ENCODE results near the gene MUC4.
"Not testable (repeated sequence)": the region's sequence is repeated elsewhere in the genome, so short reads cannot be mapped to it uniquely, and the experiment has no call there.

Gene MUC4

DNA sequence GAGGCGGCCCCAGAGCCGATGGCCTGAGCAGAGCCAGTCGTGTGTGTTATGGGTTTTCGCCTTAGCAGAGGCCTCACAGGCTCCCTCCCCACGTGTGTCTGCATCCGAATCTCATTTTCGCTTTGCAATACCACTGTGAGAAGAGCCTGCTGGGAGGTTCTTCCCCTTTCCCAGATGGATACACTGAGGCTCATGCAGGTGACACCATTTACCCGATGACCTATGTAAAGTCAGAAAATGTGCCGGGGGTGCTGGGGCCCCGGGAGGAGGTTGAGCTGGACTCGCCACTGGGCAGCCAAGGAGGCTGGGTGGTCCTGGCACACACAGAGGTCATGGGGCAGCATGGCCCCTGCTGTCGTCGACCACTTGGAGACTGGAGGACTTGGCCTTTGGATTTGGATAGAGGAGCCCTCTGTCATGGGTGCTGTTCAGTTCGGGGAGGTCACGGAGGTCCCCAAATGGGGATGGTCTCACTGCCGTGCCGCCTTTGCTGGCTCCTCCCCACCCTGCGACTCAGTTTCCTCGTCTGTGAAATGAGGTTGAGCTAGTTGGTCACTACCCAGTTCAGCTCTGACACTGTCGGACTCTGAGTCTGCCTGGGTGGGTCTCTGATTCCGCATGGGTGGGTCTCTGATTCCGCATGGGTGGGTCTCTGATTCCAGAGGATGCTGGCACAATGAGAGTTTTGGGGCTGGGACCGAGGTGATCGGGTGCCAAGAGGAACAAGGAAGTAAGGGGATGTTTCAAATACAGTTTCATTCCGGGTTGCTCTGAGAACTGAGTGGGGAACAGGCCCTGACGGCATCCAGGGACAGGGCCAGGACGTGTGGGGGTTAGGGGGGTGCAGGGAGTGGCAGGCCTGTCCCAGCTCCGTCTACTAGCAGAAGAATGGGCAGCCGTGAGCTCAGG lies 23.2 kb upstream of the MUC4 start:
- no peak overlapping the region for H3K27ac ChIP-seq
- TF ChIP-seq, protein P1, sequence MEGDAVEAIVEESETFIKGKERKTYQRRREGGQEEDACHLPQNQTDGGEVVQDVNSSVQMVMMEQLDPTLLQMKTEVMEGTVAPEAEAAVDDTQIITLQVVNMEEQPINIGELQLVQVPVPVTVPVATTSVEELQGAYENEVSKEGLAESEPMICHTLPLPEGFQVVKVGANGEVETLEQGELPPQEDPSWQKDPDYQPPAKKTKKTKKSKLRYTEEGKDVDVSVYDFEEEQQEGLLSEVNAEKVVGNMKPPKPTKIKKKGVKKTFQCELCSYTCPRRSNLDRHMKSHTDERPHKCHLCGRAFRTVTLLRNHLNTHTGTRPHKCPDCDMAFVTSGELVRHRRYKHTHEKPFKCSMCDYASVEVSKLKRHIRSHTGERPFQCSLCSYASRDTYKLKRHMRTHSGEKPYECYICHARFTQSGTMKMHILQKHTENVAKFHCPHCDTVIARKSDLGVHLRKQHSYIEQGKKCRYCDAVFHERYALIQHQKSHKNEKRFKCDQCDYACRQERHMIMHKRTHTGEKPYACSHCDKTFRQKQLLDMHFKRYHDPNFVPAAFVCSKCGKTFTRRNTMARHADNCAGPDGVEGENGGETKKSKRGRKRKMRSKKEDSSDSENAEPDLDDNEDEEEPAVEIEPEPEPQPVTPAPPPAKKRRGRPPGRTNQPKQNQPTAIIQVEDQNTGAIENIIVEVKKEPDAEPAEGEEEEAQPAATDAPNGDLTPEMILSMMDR (IDR thresholded peaks at IDR 0.05), result no peak
- TF ChIP-seq ZFX (IDR thresholded peaks at IDR 0.05; ENCODE audit: borderline replicate concordance), result no peak

DNA sequence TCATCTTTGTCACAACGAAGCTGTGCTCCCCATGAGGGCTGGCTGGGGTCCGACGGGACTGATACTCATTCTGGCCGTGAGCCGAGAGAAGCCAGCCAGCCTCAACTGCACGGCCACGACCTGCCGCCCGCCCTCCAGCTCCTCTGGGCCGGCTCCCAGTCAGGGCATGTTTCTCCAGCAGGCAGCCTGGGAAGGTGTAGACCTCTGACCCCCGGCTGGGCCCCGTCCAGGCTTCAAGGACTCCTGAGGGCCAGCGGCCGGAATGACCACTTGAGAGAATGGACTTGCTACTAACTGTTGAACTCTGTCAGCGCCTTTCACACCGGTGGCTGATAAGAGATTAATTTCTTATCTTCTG lies 18.1 kb upstream of the MUC4 start:
- H3K27ac ChIP-seq, result no peak overlapping the region
- TF ChIP-seq ZFX (IDR thresholded peaks at IDR 0.05; ENCODE audit: borderline replicate concordance), result no peak
- TF ChIP-seq, protein P1 (IDR thresholded peaks at IDR 0.05), result no peak

DNA sequence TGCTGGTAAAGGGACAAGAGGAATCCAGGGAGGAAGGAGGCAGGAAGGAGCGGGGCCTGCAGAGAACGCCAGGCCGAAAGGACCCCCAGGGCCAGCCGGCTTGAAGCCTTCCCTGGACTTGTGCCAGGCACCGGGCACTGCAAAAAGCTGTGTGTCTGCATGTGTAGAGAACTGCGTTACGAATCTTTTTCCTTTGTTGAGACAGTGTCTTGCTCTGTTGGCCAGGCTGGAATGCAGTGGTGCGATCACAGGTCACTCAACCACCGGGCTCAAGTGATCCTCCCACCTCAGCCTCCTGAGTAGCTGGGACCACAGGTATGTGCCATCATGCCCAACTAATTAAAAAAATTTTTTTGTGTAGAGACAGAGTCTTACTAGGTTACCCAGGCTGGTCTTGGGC lies 17.0 kb upstream of the MUC4 start:
- no peak overlapping the region for H3K27ac ChIP-seq
- no peak for TF ChIP-seq ZFX (IDR thresholded peaks at IDR 0.05; ENCODE audit: borderline replicate concordance)
- TF ChIP-seq, protein P1 (IDR thresholded peaks at IDR 0.05), result no peak

DNA sequence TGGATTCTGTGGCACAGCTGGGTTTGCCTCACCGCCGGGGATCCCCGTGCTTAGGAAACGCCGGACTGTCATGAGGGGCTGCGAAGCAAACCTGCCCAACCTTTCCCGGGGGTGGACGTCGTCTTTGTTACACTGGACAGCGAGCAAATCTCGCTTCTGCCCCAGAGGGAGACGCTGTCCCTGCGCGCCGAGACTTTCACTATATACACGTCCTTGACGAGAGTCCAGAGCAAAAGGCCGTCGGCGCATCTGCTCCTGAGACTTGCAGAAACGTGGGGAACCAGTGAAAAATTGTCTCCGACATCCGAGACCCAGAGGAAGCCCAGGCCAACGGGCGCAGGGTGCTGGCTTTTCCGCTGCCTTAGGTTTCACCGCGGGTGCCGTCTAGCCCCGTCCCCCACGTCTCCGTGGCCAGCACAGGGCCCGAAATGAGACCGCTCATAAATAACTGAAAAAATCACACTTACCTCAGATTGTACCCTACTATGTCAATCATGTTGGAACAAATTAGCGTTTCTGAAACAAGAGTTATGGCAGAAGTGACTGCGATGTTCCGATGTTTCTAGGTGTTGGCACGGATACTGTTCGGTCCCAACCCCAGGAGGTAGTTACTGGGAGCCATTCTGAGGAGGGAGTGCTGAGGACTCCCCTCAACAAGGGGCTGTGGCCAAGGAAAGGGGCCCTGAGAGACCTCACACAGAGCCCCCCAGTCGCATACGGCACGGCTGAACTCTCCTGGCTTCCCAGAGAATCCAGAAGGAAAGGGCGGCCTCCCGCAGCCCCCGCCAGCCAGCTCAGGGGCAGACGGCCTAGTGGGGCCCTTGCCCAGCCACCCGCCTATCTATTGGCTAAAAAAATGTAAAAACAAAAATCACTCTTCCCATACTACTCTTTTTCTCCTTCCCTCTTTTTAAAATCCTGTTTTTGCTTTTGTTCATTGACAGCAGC lies 14.4 kb upstream of the MUC4 start:
- TF ChIP-seq ZFX (IDR thresholded peaks at IDR 0.05; ENCODE audit: borderline replicate concordance), result no peak
- TF ChIP-seq, protein P1 (IDR thresholded peaks at IDR 0.05), result no peak
- no peak overlapping the region for H3K27ac ChIP-seq

DNA sequence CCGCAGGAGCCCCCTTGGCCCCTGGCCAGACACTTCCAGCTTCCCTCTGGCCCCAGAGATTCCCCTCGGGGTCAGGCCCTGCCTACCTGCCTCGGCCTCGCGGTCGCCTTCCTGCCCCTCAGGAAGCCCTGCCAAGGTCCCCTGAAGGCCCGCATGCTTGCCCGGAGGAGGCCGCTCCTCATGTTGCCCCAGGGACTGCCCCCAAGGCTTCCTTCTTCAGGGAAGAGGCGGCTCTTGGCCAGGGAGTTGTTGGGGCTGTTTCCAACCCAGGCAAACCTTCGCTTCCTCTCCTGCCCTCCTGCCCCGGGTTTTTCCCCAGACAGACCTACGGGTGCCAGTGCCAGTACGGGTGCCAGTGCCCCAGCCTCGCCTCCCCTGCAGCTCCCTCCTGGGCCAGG lies 13.5 kb upstream of the MUC4 start:
- no peak overlapping the region for H3K27ac ChIP-seq

DNA sequence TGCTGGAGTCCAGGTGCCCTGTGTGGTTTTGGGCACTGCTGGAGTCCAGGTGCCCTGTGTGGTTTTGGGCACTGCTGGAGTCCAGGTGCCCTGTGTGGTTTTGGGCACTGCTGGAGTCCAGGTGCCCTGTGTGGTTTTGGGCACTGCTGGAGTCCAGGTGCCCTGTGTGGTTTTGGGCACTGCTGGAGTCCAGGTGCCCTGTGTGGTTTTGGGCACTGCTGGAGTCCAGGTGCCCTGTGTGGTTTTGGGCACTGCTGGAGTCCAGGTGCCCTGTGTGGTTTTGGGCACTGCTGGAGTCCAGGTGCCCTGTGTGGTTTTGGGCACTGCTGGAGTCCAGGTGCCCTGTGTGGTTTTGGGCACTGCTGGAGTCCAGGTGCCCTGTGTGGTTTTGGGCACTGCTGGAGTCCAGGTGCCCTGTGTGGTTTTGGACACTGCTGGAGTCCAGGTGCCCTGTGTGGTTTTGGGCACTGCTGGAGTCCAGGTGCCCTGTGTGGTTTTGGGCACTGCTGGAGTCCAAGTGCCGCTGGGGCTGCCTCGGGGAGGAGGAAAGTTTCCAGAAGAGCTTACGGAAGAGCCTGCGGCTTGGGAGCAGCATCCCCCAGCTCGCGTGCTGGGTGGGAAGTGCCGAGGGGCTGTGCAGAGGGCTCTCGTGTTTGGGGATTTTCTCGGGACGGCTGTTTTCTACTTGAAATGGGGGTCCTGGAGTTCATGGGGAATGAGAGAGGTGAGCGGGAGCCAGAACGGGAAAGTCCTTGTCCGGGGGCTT lies 12.9 kb upstream of the MUC4 start:
- not testable (repeated sequence) for H3K27ac ChIP-seq

More for the DNA sequence above, 13.5 kb upstream of the MUC4 start:
- TF ChIP-seq, protein P1 (IDR thresholded peaks at IDR 0.05), result no peak
- no peak for TF ChIP-seq ZFX (IDR thresholded peaks at IDR 0.05; ENCODE audit: borderline replicate concordance)

DNA sequence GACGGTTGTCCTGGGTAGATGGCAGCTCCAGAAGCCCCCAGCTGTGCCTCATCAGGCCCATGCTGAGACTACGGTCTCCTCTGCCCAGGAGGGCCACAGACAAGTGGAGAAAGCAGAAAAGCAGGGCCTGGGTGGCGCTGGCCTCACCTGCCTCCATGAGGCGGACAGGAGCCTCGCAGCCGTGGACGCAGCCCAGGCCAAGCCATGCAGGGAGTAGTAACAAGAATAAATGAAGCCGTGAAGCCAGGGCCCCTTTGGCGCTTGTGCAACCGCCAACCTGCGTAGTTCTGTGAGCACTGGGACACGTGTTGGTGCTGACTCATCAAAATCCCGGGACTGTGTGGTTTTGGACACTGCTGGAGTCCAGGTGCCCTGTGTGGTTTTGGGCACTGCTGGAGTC lies 12.3 kb upstream of the MUC4 start:
- H3K27ac ChIP-seq, result no peak overlapping the region
- TF ChIP-seq, protein P1 (IDR thresholded peaks at IDR 0.05), result no peak
- TF ChIP-seq ZFX (IDR thresholded peaks at IDR 0.05; ENCODE audit: borderline replicate concordance), result no peak
